Activated effector memory CD4-positive, alpha-beta T cell treated with Interleukin-2 at 50 U/mL for 16 hours (primary cell): ENCODE measurements around the gene TJP2.
"Not testable (repeated sequence)": the region's sequence is repeated elsewhere in the genome, so short reads cannot be mapped to it uniquely, and the experiment has no call there.

Experiments used
- DNase-seq: peaks from one replicate; pipeline ENCODE4 v3.0.0-alpha.2; 2020

Gene TJP2

GRCh38 chr9:69297300-69297980, 123.4 kb downstream of the TJP2 start:
- no peak for DNase-seq

GRCh38 chr9:69299315-69299714, 125.2 kb downstream of the TJP2 start:
- no peak for DNase-seq

GRCh38 chr9:69299826-69300225, 125.7 kb downstream of the TJP2 start:
- no peak for DNase-seq

- DNase-seq: no peak
These were observed 129.3 kb downstream of the TJP2 start for GRCh38 chr9:69303331-69303730.

GRCh38 chr9:69306895-69307445, 132.9 kb downstream of the TJP2 start:
- not testable (repeated sequence) for DNase-seq

- DNase-seq: no peak
These were observed 133.5 kb downstream of the TJP2 start for GRCh38 chr9:69307446-69308205.

GRCh38 chr9:69308206-69308931, 134.3 kb downstream of the TJP2 start:
- DNase-seq: no peak

GRCh38 chr9:69313175-69313574, 139.1 kb downstream of the TJP2 start:
- DNase-seq: no peak

GRCh38 chr9:69314547-69314946, 140.5 kb downstream of the TJP2 start:
- no peak for DNase-seq

GRCh38 chr9:69317081-69317480, 143.0 kb downstream of the TJP2 start:
- DNase-seq: no peak

GRCh38 chr9:69317894-69318293, 143.8 kb downstream of the TJP2 start:
- DNase-seq: no peak

- DNase-seq: no peak
These were observed 145.4 kb downstream of the TJP2 start for GRCh38 chr9:69319324-69320025.

- no peak for DNase-seq
These were observed 148.2 kb downstream of the TJP2 start for GRCh38 chr9:69322256-69322655.

- no peak for DNase-seq
These were observed 149.8 kb downstream of the TJP2 start for GRCh38 chr9:69323861-69324260.
